Neural cell (in vitro differentiated cells): Measurements from ENCODE around the gene ITFG2.

Source experiments
- EP300 ChIP-seq: fragments of 450-650 bp; conservative IDR thresholded peaks from 2 replicates; pipeline ENCODE4 v1.6.1; 2014; ENCODE audit warnings: antibody characterized with exemption, mild to moderate bottlenecking, moderate library complexity; ENCODE audit not compliant: poor library complexity, severe bottlenecking
- EZH2 ChIP-seq: fragments of 200-600, 300-800 bp; shearing (Covaris generic), sonication (generic); IDR thresholded peaks from 2 replicates; pipeline ENCODE4 v1.6.1; 2014; ENCODE audit warnings: antibody characterized with exemption, low read length, borderline replicate concordance, mild to moderate bottlenecking; ENCODE audit not compliant: insufficient read depth, poor library complexity, severe bottlenecking
- POLR2AphosphoS5 ChIP-seq: IDR thresholded peaks from 2 replicates; pipeline ENCODE4 v1.6.1; 2012
- RAD21 ChIP-seq: fragments of 450-650 bp; conservative IDR thresholded peaks from 2 replicates; pipeline ENCODE4 v1.6.1; 2014; ENCODE audit warnings: antibody characterized with exemption, mild to moderate bottlenecking, moderate library complexity
- TF ChIP-seq, protein P1 (sequence below): fragments of 450-650 bp; IDR thresholded peaks from 2 replicates; pipeline ENCODE4 v1.5.1; 2014; ENCODE audit warnings: antibody characterized with exemption, mild to moderate bottlenecking, moderate library complexity; ENCODE audit not compliant: poor library complexity, severe bottlenecking
- TF ChIP-seq, protein P2 (sequence below): IDR thresholded peaks from 2 replicates; pipeline ENCODE4 v1.6.1; 2012; ENCODE audit warnings: borderline replicate concordance

DNA sequence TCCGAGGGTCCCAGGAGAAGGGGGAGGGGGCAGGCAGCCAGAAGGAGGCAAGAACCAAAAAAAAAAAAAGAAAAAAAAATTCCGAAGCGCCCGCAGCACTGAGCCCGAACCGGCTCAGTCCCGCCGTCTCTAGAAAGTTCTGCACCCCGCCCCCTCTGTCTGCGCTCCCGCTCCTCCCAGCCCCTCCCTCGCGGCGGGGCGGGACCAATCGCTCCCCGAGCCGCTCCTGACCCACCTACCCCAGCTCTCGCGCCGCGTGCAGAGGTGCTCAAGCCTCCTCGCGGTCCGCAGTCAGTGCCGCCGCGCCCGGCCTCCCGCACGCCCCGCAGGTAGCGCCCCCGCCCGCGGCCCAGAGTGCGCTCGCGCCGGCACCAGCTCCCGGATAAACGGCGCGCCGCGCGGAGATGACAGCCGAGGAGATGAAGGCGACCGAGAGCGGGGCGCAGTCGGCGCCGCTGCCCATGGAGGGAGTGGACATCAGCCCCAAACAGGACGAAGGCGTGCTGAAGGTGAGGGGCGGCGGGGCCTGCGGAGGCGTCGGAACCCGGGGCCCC is 17.7 kb upstream of the ITFG2 start, which contains the start of gene FKBP4:
- TF ChIP-seq, protein P1, sequence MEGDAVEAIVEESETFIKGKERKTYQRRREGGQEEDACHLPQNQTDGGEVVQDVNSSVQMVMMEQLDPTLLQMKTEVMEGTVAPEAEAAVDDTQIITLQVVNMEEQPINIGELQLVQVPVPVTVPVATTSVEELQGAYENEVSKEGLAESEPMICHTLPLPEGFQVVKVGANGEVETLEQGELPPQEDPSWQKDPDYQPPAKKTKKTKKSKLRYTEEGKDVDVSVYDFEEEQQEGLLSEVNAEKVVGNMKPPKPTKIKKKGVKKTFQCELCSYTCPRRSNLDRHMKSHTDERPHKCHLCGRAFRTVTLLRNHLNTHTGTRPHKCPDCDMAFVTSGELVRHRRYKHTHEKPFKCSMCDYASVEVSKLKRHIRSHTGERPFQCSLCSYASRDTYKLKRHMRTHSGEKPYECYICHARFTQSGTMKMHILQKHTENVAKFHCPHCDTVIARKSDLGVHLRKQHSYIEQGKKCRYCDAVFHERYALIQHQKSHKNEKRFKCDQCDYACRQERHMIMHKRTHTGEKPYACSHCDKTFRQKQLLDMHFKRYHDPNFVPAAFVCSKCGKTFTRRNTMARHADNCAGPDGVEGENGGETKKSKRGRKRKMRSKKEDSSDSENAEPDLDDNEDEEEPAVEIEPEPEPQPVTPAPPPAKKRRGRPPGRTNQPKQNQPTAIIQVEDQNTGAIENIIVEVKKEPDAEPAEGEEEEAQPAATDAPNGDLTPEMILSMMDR: no peak
- TF ChIP-seq EP300 (peak; percentile 34), POLR2AphosphoS5 (peak; percentile 80), EZH2 (no peak), RAD21 (peak; percentile 13)
- TF ChIP-seq, protein P2, sequence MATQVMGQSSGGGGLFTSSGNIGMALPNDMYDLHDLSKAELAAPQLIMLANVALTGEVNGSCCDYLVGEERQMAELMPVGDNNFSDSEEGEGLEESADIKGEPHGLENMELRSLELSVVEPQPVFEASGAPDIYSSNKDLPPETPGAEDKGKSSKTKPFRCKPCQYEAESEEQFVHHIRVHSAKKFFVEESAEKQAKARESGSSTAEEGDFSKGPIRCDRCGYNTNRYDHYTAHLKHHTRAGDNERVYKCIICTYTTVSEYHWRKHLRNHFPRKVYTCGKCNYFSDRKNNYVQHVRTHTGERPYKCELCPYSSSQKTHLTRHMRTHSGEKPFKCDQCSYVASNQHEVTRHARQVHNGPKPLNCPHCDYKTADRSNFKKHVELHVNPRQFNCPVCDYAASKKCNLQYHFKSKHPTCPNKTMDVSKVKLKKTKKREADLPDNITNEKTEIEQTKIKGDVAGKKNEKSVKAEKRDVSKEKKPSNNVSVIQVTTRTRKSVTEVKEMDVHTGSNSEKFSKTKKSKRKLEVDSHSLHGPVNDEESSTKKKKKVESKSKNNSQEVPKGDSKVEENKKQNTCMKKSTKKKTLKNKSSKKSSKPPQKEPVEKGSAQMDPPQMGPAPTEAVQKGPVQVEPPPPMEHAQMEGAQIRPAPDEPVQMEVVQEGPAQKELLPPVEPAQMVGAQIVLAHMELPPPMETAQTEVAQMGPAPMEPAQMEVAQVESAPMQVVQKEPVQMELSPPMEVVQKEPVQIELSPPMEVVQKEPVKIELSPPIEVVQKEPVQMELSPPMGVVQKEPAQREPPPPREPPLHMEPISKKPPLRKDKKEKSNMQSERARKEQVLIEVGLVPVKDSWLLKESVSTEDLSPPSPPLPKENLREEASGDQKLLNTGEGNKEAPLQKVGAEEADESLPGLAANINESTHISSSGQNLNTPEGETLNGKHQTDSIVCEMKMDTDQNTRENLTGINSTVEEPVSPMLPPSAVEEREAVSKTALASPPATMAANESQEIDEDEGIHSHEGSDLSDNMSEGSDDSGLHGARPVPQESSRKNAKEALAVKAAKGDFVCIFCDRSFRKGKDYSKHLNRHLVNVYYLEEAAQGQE: no peak
